K562 (cell line): ENCODE measurements around the gene ALG10. TPM values are rescaled to one million over a fixed set of nuclear protein-coding genes. Genes with fewer than 3 reads are reported as not detected.

Experiments
- CBX5 ChIP-seq: IDR thresholded peaks from 2 replicates; pipeline ENCODE4 v1.6.1; 2014; ENCODE audit warnings: low read depth, borderline replicate concordance
- ETV6 ChIP-seq, 3 experiments: fragments of 150-350 bp in 1 of 3; sonication (generic) in 1 of 3; formaldehyde crosslinking in 1 of 3; IDR thresholded peaks; 2 replicates each; pipeline versions ENCODE4 v1.6.1 to v1.8.0; 2014 to 2022; ENCODE audit warnings: borderline replicate concordance in 2 of 3, low read depth in 2 of 3, antibody characterized with exemption in 1 of 3, low read length in 1 of 3, mild to moderate bottlenecking in 1 of 3, missing genetic modification reagents in 1 of 3
- FOXJ2 ChIP-seq: fragments of 200-800 bp; sonication (Bioruptor generic); IDR thresholded peaks from 2 replicates; pipeline ENCODE4 v1.6.1; 2016; ENCODE audit warnings: missing genetic modification characterization, missing compliant biosample characterization
- MAZ ChIP-seq, 2 experiments: fragments of 450-650 bp in 1 of 2; sonication (generic) in 1 of 2; formaldehyde crosslinking; IDR thresholded peaks in 1 of 2; conservative IDR thresholded peaks in 1 of 2; 2 replicates each; pipeline versions ENCODE4 v1.4.0 to v1.5.0; 2020; ENCODE audit warnings: mild to moderate bottlenecking in 1 of 2, missing genetic modification reagents in 1 of 2
- NR0B1 ChIP-seq: fragments of 450-650 bp; IDR thresholded peaks from one replicate; pipeline ENCODE4 v1.6.1; 2018; ENCODE audit warnings: mild to moderate bottlenecking, moderate library complexity; ENCODE audit not compliant: partially characterized antibody
- PBX2 ChIP-seq, 2 experiments: IDR thresholded peaks in 1 of 2; conservative IDR thresholded peaks in 1 of 2; 2 replicates each; pipeline ENCODE4 v1.6.1; 2016; ENCODE audit warnings: low read depth in 2 of 2, mild to moderate bottlenecking in 1 of 2, missing compliant biosample characterization in 1 of 2, missing genetic modification characterization in 1 of 2, moderate library complexity in 1 of 2
- SFPQ ChIP-seq: fragments of 200-400 bp; formaldehyde crosslinking; IDR thresholded peaks from 2 replicates; pipeline ENCODE4 v1.6.1; 2017; ENCODE audit warnings: mild to moderate bottlenecking, low read depth, low read length, moderate library complexity
- SMARCC2 ChIP-seq: fragments of 450-650 bp; IDR thresholded peaks from 2 replicates; pipeline ENCODE4 v1.6.1; 2017; ENCODE audit warnings: antibody characterized with exemption, moderate library complexity, mild to moderate bottlenecking, low read depth
- SRF ChIP-seq, 2 experiments: fragments of 250-450, 450-650 bp in 1 of 2; sonication (Bioruptor Pico) in 1 of 2; sonication (generic) in 1 of 2; formaldehyde crosslinking; IDR thresholded peaks; 2 replicates each; pipeline versions ENCODE4 v1.5.0 to v1.5.1; 2020 to 2022; ENCODE audit warnings: mild to moderate bottlenecking in 1 of 2, missing genetic modification reagents in 1 of 2
- ZNF174 ChIP-seq: fragments of 250-450 bp; sonication (Bioruptor Pico); IDR thresholded peaks from 2 replicates; pipeline ENCODE4 v1.4.0; 2020; ENCODE audit warnings: mild to moderate bottlenecking
- ZNF253 ChIP-seq: fragments of 250-450 bp; sonication (Bioruptor Pico); conservative IDR thresholded peaks from 2 replicates; pipeline ENCODE4 v1.6.1; 2021; ENCODE audit warnings: mild to moderate bottlenecking
- ZNF3 ChIP-seq: fragments of 250-450 bp; sonication (Bioruptor Pico); IDR thresholded peaks from 2 replicates; pipeline ENCODE4 v1.5.0; 2021; ENCODE audit warnings: mild to moderate bottlenecking, moderate library complexity
- ZNF583 ChIP-seq: fragments of 250-450 bp; sonication (Bioruptor Pico); IDR thresholded peaks from 2 replicates; pipeline ENCODE4 v1.4.0; 2020
- ZNF668 ChIP-seq: fragments of 250-450 bp; sonication (Bioruptor Pico); IDR thresholded peaks from 2 replicates; pipeline ENCODE4 v1.8.0; 2022; ENCODE audit warnings: mild to moderate bottlenecking, inconsistent platforms
- polyA plus RNA-seq, 8 experiments: library from polyadenylated mRNA; depleted of rRNA in 4 of 8; stranded (reverse) in 5 of 8; unstranded in 3 of 8; fragments of >200 nt; fragmentation: Nextera tagmentation in 2 of 8; fragmentation: Illumina TruSeq in 1 of 8; extraction: Ambion mirVana in 2 of 8; extraction: Trizol in 1 of 8; gene quantifications; 2 replicates each; pipeline versions ENCODE4 v1.2.1 to v1.2.3, GENCODE V29; 2011 to 2014; ENCODE audit warnings: inconsistent platforms in 1 of 8, missing spikeins in 1 of 8
- total RNA-seq, 7 experiments: library from RNA; depleted of rRNA in 6 of 7; stranded (reverse); fragments of >200 nt in 6 of 7; fragmentation: Illumina TruSeq in 2 of 7; extraction: Trizol in 2 of 7; gene quantifications; 2 replicates each; pipeline versions ENCODE4 v1.2.1 to v1.2.3, GENCODE V29; 2011 to 2021; ENCODE audit warnings: low replicate concordance in 1 of 7
- TF ChIP-seq, protein P1 (sequence below): sonication (generic); formaldehyde crosslinking; IDR thresholded peaks from 2 replicates; pipeline ENCODE4 v1.9.0; 2022; ENCODE audit warnings: mild to moderate bottlenecking, missing genetic modification reagents
- TF ChIP-seq, protein P2 (sequence below): sonication (generic); formaldehyde crosslinking; IDR thresholded peaks from 2 replicates; pipeline ENCODE4 v1.8.0; 2022; ENCODE audit warnings: missing genetic modification reagents, mild to moderate bottlenecking, moderate library complexity, borderline replicate concordance
- TF ChIP-seq, protein P3 (sequence below): fragments of 250-450 bp; sonication (Bioruptor Pico); IDR thresholded peaks from 2 replicates; pipeline ENCODE4 v1.9.0; 2021; ENCODE audit warnings: mild to moderate bottlenecking

ALG10 gene
- total and polyA plus RNA-seq, 9 of the 15 experiments (the other 6 are each of a cell fraction or from before 2014, with no cell fraction given) = 2.4 to 14.7 (median 6.4) TPM

- TF ChIP-seq ZNF174 = no peak
- no peak for TF ChIP-seq ZNF3 (CRISPR knock-in tag)
- no peak for TF ChIP-seq SFPQ
- no peak for TF ChIP-seq ZNF583 (CRISPR knock-in tag)
- TF ChIP-seq, protein P1, sequence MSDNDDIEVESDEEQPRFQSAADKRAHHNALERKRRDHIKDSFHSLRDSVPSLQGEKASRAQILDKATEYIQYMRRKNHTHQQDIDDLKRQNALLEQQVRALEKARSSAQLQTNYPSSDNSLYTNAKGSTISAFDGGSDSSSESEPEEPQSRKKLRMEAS = no peak
- TF ChIP-seq PBX2 (CRISPR knock-in tag; IDR thresholded peaks at IDR 0.05; ENCODE audit: low read depth) = no peak
- no peak for TF ChIP-seq PBX2 (tag; conservative IDR thresholded peaks at IDR 0.05; ENCODE audit: low read depth)
- TF ChIP-seq ZNF253 (CRISPR knock-in tag) = no peak
- no peak for TF ChIP-seq CBX5
- TF ChIP-seq ZNF668 = no peak
- TF ChIP-seq FOXJ2 = peak; percentile 84
- no peak for TF ChIP-seq SMARCC2
- TF ChIP-seq, protein P2, sequence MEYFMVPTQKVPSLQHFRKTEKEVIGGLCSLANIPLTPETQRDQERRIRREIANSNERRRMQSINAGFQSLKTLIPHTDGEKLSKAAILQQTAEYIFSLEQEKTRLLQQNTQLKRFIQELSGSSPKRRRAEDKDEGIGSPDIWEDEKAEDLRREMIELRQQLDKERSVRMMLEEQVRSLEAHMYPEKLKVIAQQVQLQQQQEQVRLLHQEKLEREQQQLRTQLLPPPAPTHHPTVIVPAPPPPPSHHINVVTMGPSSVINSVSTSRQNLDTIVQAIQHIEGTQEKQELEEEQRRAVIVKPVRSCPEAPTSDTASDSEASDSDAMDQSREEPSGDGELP (CRISPR knock-in tag) = peak; percentile 43; the same call in 1 of the 2 replicates
- peak in 1 of 2 experiments; percentile 37; a peak in 1 of 4 replicates for TF ChIP-seq ETV6 (IDR thresholded peaks at IDR 0.05; ENCODE audit: borderline replicate concordance in 1 of 2, low read depth in 2 of 2, low read length in 1 of 2)
- TF ChIP-seq ETV6 (CRISPR knock-in tag; IDR thresholded peaks at IDR 0.05; ENCODE audit: borderline replicate concordance) = no peak
- TF ChIP-seq NR0B1 = no peak
- TF ChIP-seq SRF (CRISPR knock-in tag; IDR thresholded peaks at IDR 0.05) = no peak
- TF ChIP-seq, protein P3, sequence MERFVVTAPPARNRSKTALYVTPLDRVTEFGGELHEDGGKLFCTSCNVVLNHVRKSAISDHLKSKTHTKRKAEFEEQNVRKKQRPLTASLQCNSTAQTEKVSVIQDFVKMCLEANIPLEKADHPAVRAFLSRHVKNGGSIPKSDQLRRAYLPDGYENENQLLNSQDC (CRISPR knock-in tag) = no peak
- TF ChIP-seq MAZ (CRISPR knock-in tag; conservative IDR thresholded peaks at IDR 0.05 in 1 of 2, IDR thresholded peaks at IDR 0.05 in 1 of 2) = peak in 1 of 2 experiments; percentile 62; a peak in 1 of 4 replicates
Observed at GRCh38 chr12:34022079-34022830, at the start of gene ALG10 (continued).
